WTC11 (cell line): Measurements from ENCODE around the gene LDLRAD4. TPM values are rescaled to one million over a fixed set of nuclear protein-coding genes. Genes with fewer than 3 reads are reported as not detected.

Source experiments
- ATAC-seq: fragments of 200-7000 bp; cut with Tn5 transposase; 2 replicates; pipeline ENCODE4 v1.10.0; 2021; ENCODE audit warnings: mild to moderate bottlenecking, moderate library complexity
- CTCF ChIA-PET: fragments of 300-600 bp; sonication (Branson Sonifier 250); formaldehyde crosslinking; loops from one replicate; lab custom pipeline; 2021; ENCODE audit warnings: antibody characterized with exemption; lab: Charles Lee
- POLR2A ChIA-PET: fragments of 350-600 bp; sonication (Branson Sonifier 250); formaldehyde crosslinking; loops from one replicate; lab custom pipeline; 2021; ENCODE audit warnings: antibody characterized with exemption; lab: Charles Lee
- DNase-seq: peaks from one replicate; pipeline ENCODE4 v3.0.0; 2021; ENCODE audit warnings: low spot score
- H3K27ac Mint-ChIP-seq: 2 replicates; pipeline ENCODE4 v1.8.0; 2021; ENCODE audit warnings: mixed read lengths
- H3K27me3 Mint-ChIP-seq: 2 replicates; pipeline ENCODE4 v1.8.0; 2021; ENCODE audit warnings: low read depth, mild to moderate bottlenecking, moderate library complexity, mixed read lengths
- H3K36me3 Mint-ChIP-seq: 2 replicates; pipeline ENCODE4 v1.8.0; 2021; ENCODE audit warnings: mixed read lengths
- H3K4me1 Mint-ChIP-seq: 2 replicates; pipeline ENCODE4 v1.8.0; 2022; ENCODE audit warnings: mixed read lengths
- H3K4me3 Mint-ChIP-seq: 2 replicates; pipeline ENCODE4 v1.8.0; 2021; ENCODE audit warnings: mild to moderate bottlenecking, moderate library complexity, mixed read lengths
- H3K9me3 Mint-ChIP-seq: 2 replicates; pipeline ENCODE4 v1.8.0; 2021; ENCODE audit warnings: mixed read lengths
- CREM ChIP-seq: sonication (generic); formaldehyde crosslinking; IDR thresholded peaks from 2 replicates; pipeline ENCODE4 v1.8.1; 2022; ENCODE audit warnings: mild to moderate bottlenecking, missing genetic modification reagents, moderate library complexity
- NFATC4 ChIP-seq: fragments of 250-450 bp; sonication (Bioruptor Pico); IDR thresholded peaks from 2 replicates; pipeline ENCODE4 v1.9.0; 2021; ENCODE audit warnings: mild to moderate bottlenecking
- NR2C2 ChIP-seq: sonication (generic); formaldehyde crosslinking; IDR thresholded peaks from 2 replicates; pipeline ENCODE4 v1.8.0; 2022; ENCODE audit warnings: mild to moderate bottlenecking, missing genetic modification reagents
- NR3C1 ChIP-seq: sonication (generic); formaldehyde crosslinking; conservative IDR thresholded peaks from 2 replicates; pipeline ENCODE4 v1.8.1; 2023; ENCODE audit warnings: low read depth, mild to moderate bottlenecking, missing genetic modification reagents
- SP1 ChIP-seq: sonication (generic); formaldehyde crosslinking; conservative IDR thresholded peaks from 2 replicates; pipeline ENCODE4 v1.8.1; 2022; ENCODE audit warnings: missing genetic modification reagents
- ZNF121 ChIP-seq: sonication (generic); formaldehyde crosslinking; IDR thresholded peaks from 2 replicates; pipeline ENCODE4 v1.8.0; 2023; ENCODE audit warnings: missing genetic modification reagents
- total RNA-seq: library from RNA; stranded (reverse); gene quantifications from 3 replicates; pipeline ENCODE4 v1.2.3, GENCODE V29; 2021
- TF ChIP-seq, protein P1 (sequence below): fragments of 250-450 bp; sonication (Bioruptor Pico); IDR thresholded peaks from 2 replicates; pipeline ENCODE4 v1.9.0; 2021; ENCODE audit warnings: mild to moderate bottlenecking
- TF ChIP-seq, protein P2 (sequence below): sonication (generic); formaldehyde crosslinking; conservative IDR thresholded peaks from 2 replicates; pipeline ENCODE4 v1.8.1; 2022; ENCODE audit warnings: mild to moderate bottlenecking, missing genetic modification reagents
- TF ChIP-seq, protein P3 (sequence below): sonication (generic); formaldehyde crosslinking; IDR thresholded peaks from 2 replicates; pipeline ENCODE4 v1.8.1; 2023; ENCODE audit warnings: mild to moderate bottlenecking, missing genetic modification reagents, moderate library complexity
- TF ChIP-seq, protein P4 (sequence below): sonication (generic); formaldehyde crosslinking; IDR thresholded peaks from 2 replicates; pipeline ENCODE4 v1.8.0; 2023; ENCODE audit warnings: missing genetic modification reagents
- TF ChIP-seq, protein P5 (sequence below): fragments of 250-450 bp; sonication (Bioruptor Pico); IDR thresholded peaks from 2 replicates; pipeline ENCODE4 v1.9.0; 2021; ENCODE audit warnings: moderate library complexity, mild to moderate bottlenecking, inconsistent platforms, borderline replicate concordance
- TF ChIP-seq, protein P6 (sequence below): sonication (generic); formaldehyde crosslinking; IDR thresholded peaks from 2 replicates; pipeline ENCODE4 v1.8.1; 2023; ENCODE audit warnings: mild to moderate bottlenecking, missing genetic modification reagents, borderline replicate concordance
- TF ChIP-seq, protein P7 (sequence below): sonication (generic); formaldehyde crosslinking; IDR thresholded peaks from 2 replicates; pipeline ENCODE4 v1.8.0; 2023; ENCODE audit warnings: mild to moderate bottlenecking, missing genetic modification reagents
- TF ChIP-seq, protein P8 (sequence below): fragments of 250-450 bp; sonication (Bioruptor Pico); IDR thresholded peaks from 2 replicates; pipeline ENCODE4 v1.9.0; 2021; ENCODE audit warnings: mild to moderate bottlenecking

The LDLRAD4 gene
- total RNA-seq, 1 experiment from 2014 or later: 6.2 TPM

DNA sequence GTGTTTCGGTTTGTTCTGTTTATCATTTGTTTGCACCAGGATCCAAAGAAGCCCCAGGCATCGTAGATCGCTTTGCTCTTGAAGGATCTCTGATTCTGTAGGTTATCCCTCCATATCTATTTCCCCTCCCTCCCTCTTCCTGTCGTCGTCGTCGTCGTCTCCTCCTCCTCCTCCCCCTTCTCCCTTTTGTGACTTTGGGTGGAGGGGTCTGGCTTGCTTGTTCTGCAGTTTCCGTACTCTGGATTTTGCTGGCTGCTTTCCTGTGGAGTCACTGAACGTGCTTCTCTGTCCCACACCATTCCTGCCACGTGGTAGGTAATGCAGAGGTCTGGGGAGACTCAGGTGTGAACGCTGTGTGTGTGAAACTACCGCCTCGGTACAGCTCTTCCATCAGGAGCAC, 225.0 kb downstream of the LDLRAD4 start (continued):
- TF ChIP-seq, protein P1, sequence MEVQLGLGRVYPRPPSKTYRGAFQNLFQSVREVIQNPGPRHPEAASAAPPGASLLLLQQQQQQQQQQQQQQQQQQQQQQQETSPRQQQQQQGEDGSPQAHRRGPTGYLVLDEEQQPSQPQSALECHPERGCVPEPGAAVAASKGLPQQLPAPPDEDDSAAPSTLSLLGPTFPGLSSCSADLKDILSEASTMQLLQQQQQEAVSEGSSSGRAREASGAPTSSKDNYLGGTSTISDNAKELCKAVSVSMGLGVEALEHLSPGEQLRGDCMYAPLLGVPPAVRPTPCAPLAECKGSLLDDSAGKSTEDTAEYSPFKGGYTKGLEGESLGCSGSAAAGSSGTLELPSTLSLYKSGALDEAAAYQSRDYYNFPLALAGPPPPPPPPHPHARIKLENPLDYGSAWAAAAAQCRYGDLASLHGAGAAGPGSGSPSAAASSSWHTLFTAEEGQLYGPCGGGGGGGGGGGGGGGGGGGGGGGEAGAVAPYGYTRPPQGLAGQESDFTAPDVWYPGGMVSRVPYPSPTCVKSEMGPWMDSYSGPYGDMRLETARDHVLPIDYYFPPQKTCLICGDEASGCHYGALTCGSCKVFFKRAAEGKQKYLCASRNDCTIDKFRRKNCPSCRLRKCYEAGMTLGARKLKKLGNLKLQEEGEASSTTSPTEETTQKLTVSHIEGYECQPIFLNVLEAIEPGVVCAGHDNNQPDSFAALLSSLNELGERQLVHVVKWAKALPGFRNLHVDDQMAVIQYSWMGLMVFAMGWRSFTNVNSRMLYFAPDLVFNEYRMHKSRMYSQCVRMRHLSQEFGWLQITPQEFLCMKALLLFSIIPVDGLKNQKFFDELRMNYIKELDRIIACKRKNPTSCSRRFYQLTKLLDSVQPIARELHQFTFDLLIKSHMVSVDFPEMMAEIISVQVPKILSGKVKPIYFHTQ (CRISPR knock-in tag): no peak

DNA sequence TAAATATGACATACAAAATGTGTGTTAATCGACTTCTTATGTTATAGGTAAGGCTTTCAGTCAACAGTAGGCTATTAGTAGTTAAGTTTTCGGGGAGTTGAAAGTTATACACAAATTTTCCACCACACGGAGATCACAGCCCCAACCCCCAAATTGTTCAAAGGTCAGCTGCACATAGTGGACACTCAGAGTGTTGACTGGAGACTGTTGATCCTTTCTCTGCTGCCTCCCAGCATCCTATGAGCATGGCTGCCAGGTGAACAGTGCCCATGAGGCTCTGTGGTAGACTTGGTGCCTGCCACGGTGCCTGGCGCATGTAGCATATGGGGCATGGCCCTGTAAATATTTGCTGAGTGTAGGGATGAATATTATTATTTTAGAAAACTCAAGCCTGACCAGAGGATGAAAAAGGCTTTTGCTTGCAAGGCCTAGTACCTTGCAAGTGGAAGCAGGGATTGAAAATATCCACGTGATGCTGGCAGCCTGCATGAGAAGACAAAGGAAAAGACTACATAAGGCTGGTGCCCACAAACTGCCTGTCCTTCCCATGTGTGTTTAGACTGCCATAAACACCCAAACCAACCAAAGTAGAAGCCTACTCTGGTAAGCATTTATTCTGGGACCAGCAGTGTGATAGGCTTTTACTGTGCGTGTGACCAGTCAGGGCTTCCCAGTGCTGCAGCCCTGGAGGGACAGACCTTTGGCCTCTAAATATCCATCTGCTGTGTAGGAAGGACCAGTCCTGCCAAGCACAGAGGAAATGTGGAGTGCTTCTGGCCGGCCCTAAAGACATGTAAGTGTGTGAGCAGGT, 226.1 kb downstream of the LDLRAD4 start:
- TF ChIP-seq NR2C2 (CRISPR knock-in tag) (no peak), NFATC4 (CRISPR knock-in tag) (no peak), SP1 (no peak), NR3C1 (CRISPR knock-in tag) (no peak), CREM (CRISPR knock-in tag) (no peak), ZNF121 (CRISPR knock-in tag) (no peak)
- TF ChIP-seq, protein P2, sequence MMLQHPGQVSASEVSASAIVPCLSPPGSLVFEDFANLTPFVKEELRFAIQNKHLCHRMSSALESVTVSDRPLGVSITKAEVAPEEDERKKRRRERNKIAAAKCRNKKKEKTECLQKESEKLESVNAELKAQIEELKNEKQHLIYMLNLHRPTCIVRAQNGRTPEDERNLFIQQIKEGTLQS (CRISPR knock-in tag): no peak
- TF ChIP-seq, protein P3, sequence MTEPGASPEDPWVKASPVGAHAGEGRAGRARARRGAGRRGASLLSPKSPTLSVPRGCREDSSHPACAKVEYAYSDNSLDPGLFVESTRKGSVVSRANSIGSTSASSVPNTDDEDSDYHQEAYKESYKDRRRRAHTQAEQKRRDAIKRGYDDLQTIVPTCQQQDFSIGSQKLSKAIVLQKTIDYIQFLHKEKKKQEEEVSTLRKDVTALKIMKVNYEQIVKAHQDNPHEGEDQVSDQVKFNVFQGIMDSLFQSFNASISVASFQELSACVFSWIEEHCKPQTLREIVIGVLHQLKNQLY (CRISPR knock-in tag): no peak
- TF ChIP-seq, protein P4, sequence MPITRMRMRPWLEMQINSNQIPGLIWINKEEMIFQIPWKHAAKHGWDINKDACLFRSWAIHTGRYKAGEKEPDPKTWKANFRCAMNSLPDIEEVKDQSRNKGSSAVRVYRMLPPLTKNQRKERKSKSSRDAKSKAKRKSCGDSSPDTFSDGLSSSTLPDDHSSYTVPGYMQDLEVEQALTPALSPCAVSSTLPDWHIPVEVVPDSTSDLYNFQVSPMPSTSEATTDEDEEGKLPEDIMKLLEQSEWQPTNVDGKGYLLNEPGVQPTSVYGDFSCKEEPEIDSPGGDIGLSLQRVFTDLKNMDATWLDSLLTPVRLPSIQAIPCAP (CRISPR knock-in tag): no peak
- TF ChIP-seq, protein P5, sequence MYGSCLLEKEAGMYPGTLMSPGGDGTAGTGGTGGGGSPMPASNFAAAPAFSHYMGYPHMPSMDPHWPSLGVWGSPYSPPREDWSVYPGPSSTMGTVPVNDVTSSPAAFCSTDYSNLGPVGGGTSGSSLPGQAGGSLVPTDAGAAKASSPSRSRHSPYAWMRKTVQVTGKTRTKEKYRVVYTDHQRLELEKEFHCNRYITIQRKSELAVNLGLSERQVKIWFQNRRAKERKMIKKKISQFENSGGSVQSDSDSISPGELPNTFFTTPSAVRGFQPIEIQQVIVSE (CRISPR knock-in tag): no peak
- TF ChIP-seq, protein P6, sequence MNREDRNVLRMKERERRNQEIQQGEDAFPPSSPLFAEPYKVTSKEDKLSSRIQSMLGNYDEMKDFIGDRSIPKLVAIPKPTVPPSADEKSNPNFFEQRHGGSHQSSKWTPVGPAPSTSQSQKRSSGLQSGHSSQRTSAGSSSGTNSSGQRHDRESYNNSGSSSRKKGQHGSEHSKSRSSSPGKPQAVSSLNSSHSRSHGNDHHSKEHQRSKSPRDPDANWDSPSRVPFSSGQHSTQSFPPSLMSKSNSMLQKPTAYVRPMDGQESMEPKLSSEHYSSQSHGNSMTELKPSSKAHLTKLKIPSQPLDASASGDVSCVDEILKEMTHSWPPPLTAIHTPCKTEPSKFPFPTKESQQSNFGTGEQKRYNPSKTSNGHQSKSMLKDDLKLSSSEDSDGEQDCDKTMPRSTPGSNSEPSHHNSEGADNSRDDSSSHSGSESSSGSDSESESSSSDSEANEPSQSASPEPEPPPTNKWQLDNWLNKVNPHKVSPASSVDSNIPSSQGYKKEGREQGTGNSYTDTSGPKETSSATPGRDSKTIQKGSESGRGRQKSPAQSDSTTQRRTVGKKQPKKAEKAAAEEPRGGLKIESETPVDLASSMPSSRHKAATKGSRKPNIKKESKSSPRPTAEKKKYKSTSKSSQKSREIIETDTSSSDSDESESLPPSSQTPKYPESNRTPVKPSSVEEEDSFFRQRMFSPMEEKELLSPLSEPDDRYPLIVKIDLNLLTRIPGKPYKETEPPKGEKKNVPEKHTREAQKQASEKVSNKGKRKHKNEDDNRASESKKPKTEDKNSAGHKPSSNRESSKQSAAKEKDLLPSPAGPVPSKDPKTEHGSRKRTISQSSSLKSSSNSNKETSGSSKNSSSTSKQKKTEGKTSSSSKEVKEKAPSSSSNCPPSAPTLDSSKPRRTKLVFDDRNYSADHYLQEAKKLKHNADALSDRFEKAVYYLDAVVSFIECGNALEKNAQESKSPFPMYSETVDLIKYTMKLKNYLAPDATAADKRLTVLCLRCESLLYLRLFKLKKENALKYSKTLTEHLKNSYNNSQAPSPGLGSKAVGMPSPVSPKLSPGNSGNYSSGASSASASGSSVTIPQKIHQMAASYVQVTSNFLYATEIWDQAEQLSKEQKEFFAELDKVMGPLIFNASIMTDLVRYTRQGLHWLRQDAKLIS (CRISPR knock-in tag): no peak
- TF ChIP-seq, protein P7, sequence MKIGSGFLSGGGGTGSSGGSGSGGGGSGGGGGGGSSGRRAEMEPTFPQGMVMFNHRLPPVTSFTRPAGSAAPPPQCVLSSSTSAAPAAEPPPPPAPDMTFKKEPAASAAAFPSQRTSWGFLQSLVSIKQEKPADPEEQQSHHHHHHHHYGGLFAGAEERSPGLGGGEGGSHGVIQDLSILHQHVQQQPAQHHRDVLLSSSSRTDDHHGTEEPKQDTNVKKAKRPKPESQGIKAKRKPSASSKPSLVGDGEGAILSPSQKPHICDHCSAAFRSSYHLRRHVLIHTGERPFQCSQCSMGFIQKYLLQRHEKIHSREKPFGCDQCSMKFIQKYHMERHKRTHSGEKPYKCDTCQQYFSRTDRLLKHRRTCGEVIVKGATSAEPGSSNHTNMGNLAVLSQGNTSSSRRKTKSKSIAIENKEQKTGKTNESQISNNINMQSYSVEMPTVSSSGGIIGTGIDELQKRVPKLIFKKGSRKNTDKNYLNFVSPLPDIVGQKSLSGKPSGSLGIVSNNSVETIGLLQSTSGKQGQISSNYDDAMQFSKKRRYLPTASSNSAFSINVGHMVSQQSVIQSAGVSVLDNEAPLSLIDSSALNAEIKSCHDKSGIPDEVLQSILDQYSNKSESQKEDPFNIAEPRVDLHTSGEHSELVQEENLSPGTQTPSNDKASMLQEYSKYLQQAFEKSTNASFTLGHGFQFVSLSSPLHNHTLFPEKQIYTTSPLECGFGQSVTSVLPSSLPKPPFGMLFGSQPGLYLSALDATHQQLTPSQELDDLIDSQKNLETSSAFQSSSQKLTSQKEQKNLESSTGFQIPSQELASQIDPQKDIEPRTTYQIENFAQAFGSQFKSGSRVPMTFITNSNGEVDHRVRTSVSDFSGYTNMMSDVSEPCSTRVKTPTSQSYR (CRISPR knock-in tag): no peak
- TF ChIP-seq, protein P8, sequence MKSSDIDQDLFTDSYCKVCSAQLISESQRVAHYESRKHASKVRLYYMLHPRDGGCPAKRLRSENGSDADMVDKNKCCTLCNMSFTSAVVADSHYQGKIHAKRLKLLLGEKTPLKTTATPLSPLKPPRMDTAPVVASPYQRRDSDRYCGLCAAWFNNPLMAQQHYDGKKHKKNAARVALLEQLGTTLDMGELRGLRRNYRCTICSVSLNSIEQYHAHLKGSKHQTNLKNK (CRISPR knock-in tag): no peak
- ChIA-PET POLR2A (no interaction called here), CTCF (no interaction called here)
- Mint-ChIP-seq H3K4me3 (no peak overlapping the region), H3K27ac (no peak overlapping the region), H3K27me3 (no peaks in the 10 kb centered on the region), H3K4me1 (peaks cover 37% of the 10 kb centered on the region), H3K9me3 (no peaks in the 10 kb centered on the region), H3K36me3 (no peaks in the 10 kb centered on the region)
- no peak for DNase-seq
- no peak for ATAC-seq
